Activated CD4-positive, alpha-beta T cell treated with anti-CD3 and anti-CD28 coated beads, Interleukin-10, Interleukin-2, amounts not matched to agents 100 ng/mL and 50 ng/mL, durations not matched to agents 16 hours and 8 hours (primary cell): Measurements from ENCODE around the gene UBE2E1.

Experiments
- DNase-seq: peaks from one replicate; pipeline ENCODE4 v3.0.0-alpha.2; 2020

UBE2E1 gene

DNA sequence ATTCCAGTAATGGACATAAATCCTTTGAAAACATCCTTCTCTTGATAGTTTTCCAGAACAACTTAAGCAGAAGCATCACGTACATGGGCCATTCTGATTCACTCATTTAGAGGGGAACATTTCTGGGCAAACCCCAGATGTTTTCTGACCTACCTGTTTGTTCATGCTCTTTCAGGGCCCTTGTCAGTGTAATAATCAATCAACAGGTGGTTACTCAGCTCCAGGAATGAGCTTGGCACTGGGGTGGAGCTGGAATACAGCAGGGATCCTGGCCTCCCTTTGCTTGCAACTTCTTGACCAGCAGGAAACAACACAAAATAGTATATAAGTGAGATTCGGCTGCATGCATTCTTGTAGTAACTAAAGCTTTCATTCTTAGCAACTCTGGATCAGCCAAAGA is 9.2 kb upstream of the UBE2E1 start:
- no peak for DNase-seq

- DNase-seq, result peak; percentile 55
Measured at GRCh38 chr3:23797491-23797890, 8.3 kb upstream of the UBE2E1 start.

- no peak for DNase-seq
Measured at GRCh38 chr3:23798456-23798855, 7.3 kb upstream of the UBE2E1 start.

- DNase-seq, result no peak
Measured at GRCh38 chr3:23798876-23799275, 6.9 kb upstream of the UBE2E1 start.

DNA sequence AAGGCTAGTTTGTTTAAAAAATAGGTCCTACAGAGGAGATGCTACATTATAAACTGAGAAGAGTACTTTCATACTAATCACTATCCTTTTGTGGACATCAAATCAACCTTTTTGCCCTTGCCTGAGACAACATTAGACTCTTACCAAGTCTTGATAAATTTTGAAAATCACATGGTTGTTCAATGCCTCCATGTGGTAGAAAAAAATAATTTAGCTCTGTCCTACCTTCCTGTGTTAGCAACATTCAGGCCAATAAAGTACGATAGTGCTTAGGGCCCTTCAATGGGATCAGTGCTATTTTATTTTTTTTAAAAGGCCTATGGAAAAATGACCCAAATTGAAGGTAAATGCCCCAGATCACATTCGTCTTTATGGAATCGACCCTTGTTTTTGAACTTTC is 5.0 kb upstream of the UBE2E1 start:
- DNase-seq, result no peak

GRCh38 chr3:23804441-23805209 is 1.1 kb upstream of the UBE2E1 start:
- no peak for DNase-seq

DNA sequence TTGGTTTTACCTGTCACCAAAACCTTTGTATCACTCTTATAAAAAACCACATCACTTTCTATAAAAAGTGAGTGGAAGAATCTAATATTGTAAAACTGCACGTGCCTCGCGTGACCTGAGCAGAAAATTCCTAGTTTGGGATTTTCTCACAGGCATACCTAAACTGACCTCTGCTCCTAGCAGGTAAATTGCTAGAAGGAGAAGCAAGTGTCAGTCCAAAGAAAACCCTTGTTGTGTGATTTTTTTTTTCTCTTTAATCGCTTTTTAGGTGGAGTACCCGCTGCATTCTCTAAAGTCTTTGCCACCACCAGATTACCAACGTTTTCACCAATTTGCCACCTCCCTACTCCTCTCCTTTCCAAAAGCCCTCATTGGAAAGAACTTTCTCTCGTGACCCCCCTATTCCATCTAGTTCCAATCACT is 534 bp upstream of the UBE2E1 start:
- DNase-seq, result no peak

GRCh38 chr3:23806534-23807423 is 1.0 kb downstream of the UBE2E1 start:
- no peak for DNase-seq

DNA sequence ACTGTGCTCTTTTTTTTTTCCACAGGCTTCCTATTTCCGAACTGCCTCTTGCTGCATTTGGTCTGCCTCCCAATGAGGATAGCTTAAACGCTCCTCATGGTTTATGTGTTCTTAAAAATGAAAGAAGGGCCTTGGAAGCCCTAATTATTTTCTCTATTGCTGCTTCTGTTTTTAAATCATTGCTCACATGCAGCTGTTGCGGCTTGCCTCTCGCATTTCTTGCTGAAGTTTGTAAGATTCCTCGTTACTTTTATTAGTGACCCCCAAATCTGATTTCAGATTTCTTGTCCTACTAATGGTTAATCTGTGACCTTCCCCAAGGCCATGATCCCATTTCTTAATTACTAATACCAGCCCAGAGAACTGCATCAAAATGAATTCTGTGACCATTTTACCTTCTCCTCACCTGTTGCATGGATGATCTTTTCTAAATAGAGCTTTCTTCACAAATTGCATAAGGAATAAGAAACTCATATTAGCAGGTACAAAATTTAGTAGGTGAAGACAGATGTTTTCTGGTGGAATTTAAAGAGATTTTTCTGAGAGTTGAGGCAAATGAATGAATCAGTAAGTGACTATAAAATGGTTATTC is 1.8 kb downstream of the UBE2E1 start:
- DNase-seq, result no peak

GRCh38 chr3:23808525-23808924 is 2.8 kb downstream of the UBE2E1 start:
- DNase-seq, result no peak

- no peak for DNase-seq
Measured at GRCh38 chr3:23809294-23809693, 3.5 kb downstream of the UBE2E1 start.

DNA sequence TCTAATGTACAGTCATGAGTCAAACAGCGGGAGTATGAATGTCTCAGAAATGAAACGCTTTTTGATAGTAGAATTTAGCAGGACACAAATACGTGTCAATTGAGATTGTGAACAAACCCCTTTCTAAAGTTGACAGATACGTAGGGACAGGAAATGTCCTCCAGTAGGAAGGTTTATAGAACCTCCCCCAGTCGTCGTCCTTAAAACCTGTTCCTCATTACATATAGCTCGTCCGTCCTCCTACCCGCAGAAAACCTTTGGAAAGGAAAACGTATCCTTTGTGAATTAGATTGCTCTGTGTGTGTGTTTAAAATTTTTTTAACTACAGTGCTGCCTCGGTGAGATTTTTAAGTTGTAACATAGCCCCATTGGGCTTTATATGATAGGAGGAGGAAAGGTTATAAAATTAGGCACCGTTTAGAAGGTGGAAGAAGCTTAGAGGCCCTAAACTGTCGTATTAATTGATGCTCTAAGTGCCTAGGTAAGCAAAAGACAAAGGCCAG is 4.1 kb downstream of the UBE2E1 start:
- DNase-seq, result no peak

GRCh38 chr3:23810343-23811184 is 4.8 kb downstream of the UBE2E1 start:
- peak; percentile 56 for DNase-seq

GRCh38 chr3:23811185-23811527 is 5.4 kb downstream of the UBE2E1 start:
- DNase-seq, result no peak

GRCh38 chr3:23811919-23812318 is 6.2 kb downstream of the UBE2E1 start:
- peak; percentile 61 for DNase-seq

DNA sequence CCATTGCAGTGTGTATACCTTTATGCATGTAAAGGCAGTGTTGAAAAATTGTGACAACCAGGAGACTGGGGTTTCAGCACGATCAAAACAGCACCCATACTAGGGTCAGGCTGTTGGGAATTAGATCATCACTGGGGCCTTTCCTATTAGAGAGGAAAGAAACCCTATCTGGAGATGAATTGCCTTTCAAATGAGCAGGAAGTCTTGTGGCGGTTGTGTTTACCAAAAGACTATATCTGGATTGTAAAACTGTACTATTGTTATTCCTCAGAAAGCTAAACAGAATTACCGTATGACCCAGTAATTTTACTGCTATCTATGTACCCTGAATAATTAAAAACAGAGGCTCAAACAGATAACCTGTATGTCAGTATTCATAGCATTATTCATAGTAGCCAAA is 10.1 kb downstream of the UBE2E1 start:
- peak; percentile 56 for DNase-seq

- no peak for DNase-seq
Measured at GRCh38 chr3:23816721-23817120, 11.0 kb downstream of the UBE2E1 start.

DNA sequence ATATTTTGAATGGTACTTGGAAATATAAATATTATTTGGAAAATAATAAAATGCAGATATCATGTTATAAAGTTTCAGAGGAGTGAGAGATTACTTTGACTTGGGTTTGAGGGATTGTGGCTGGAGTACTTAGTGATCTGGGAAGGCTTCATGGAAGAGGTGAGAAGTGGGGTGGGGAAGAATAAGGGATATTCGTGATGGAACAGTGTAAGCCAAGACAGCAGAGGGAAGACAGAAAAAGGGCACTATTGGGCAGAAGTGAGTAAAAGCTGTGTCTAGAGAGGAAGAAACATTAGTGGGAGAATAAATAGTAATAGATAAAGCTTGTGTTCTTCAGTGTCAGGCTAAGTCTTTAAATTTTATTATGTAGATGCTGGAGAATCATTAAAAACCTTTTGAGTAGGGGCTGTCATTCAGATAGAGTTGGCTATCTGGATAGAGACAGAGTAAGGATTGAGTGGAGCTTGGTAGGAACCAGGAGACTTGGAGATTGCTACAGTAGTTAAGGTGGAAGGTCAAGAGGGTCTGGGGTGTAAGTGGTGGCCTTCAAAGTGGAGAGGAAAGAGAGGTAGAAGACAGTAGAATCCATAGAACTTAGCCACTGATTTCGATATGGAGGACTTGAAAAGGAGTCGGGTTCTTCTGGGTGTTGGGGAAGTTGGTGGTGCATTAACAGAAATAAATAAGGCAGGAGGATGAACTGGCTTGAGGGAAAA is 11.9 kb downstream of the UBE2E1 start:
- DNase-seq, result no peak

DNA sequence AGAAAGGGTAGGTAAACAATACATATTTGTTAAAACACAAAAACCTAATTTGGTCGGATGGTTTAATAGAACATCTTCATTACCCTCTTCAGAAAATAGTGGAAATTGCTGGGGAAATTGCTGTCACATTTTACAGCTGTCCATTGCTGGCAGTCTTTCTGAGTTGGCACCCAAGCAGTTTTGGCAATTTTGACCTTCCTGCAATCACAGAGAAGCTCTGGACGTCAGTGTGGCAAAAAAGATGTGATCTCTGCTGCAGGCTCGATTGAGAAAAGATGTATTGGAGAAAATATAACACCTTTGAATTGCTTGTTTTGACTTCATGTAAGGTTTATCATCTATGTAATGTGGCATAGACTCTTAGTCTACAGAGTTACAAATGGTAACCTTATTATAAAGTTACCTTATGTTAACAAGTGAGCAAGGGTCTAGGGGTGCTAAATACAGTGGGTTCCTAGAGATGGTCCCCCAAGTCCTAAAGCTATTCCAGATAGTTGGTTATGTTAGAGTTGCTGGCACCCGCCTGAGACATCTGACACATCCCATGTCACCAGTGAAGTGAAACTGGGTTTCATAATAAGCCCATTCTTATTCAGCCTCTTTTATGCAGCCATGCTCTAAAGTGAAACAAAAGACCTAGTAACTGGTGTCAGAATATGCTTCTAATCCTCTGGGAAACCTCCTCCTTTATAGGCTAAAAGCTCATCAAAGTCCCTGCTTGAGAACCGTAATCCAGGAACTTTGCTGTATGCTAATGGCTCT is 14.0 kb downstream of the UBE2E1 start:
- DNase-seq, result no peak

DNA sequence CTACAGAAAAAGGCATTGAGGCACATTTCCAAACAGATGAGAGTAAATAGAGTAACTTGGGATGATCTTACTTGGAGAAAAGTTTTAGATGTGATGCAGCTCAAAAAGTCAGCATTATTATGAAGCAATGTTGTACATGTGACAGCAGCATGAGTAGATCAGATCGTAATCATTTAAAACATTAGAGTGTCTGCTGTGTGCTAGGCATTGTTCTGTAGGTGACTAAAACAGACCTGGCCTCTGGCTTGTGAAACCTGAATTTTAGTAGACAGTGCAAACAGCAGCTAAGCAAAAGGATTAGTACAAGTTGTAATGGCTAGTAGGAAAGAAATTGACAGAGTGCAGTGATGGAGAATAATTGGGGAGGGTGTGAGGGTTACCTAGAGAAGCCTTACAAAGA is 15.1 kb downstream of the UBE2E1 start:
- no peak for DNase-seq

GRCh38 chr3:23821858-23822257 is 16.1 kb downstream of the UBE2E1 start:
- DNase-seq, result no peak
